Kidney glomerular epithelial cell (primary cell): ENCODE results near the gene DND1.
"Not testable (repeated sequence)": the region's sequence is repeated elsewhere in the genome, so short reads cannot be mapped to it uniquely, and the experiment has no call there.

ENCODE experiments used
- DNase-seq: peaks from one replicate; lab custom pipeline; 2025; lab: John Stamatoyannopoulos, UW

The DND1 gene

GRCh38 chr5:140673187-140673976, at the start of gene DND1:
Gene DND1 (minus strand): TSS chr5:140673576. CDS start chr5:140673542, 34 bp downstream.
- no peak for DNase-seq

- not testable (repeated sequence) for DNase-seq
These were observed 48.0 kb upstream of the DND1 start for GRCh38 chr5:140721395-140721794.

GRCh38 chr5:140720738-140721137, 47.4 kb upstream of the DND1 start:
- not testable (repeated sequence) for DNase-seq

- DNase-seq: no peak
These were observed 44.9 kb upstream of the DND1 start for GRCh38 chr5:140718266-140718592.

- not testable (repeated sequence) for DNase-seq
These were observed 42.9 kb upstream of the DND1 start for GRCh38 chr5:140716238-140716637.

- DNase-seq: no peak
These were observed 40.3 kb upstream of the DND1 start for GRCh38 chr5:140713562-140714094.

- DNase-seq: no peak
These were observed 38.4 kb upstream of the DND1 start for GRCh38 chr5:140711794-140712193.

GRCh38 chr5:140710899-140711552, 37.6 kb upstream of the DND1 start:
- DNase-seq: peak; percentile 98

- not testable (repeated sequence) for DNase-seq
These were observed 35.4 kb upstream of the DND1 start for GRCh38 chr5:140708787-140709186.

GRCh38 chr5:140707812-140708211, 34.4 kb upstream of the DND1 start:
- no peak for DNase-seq

GRCh38 chr5:140700177-140701144, 27.1 kb upstream of the DND1 start, which contains the start of gene ZMAT2:
Gene ZMAT2 (plus strand): TSS chr5:140700447. CDS start chr5:140700461, 14 bp downstream.
- peak; percentile 96 for DNase-seq

- DNase-seq: no peak
These were observed 23.6 kb upstream of the DND1 start for GRCh38 chr5:140696891-140697492.

GRCh38 chr5:140694276-140694675, 20.9 kb upstream of the DND1 start:
- DNase-seq: no peak

- peak; percentile 92 for DNase-seq
These were observed 17.9 kb upstream of the DND1 start, which contains the start of the genes HARS1 and HARS2 for GRCh38 chr5:140690941-140691924. Gene HARS1 (minus strand): TSS chr5:140691370. CDS start chr5:140691304, 66 bp downstream. Gene HARS2 (plus strand): TSS chr5:140691455. CDS start chr5:140691649, 194 bp downstream.

- DNase-seq: no peak
These were observed 17.1 kb upstream of the DND1 start for GRCh38 chr5:140690376-140690932.

GRCh38 chr5:140678993-140679392, 5.6 kb upstream of the DND1 start:
- DNase-seq: no peak

- no peak for DNase-seq
These were observed 4.6 kb upstream of the DND1 start for GRCh38 chr5:140677947-140678346.

GRCh38 chr5:140674629-140675028, 1.3 kb upstream of the DND1 start:
- no peak for DNase-seq

- no peak for DNase-seq
These were observed 835 bp upstream of the DND1 start for GRCh38 chr5:140674211-140674610.
